B cell (primary cell): ENCODE results near the gene ZBTB6. TPM values are rescaled to one million over a fixed set of nuclear protein-coding genes. Genes with fewer than 3 reads are reported as not detected.
A peak's percentile ranks its signal among the peaks of the same experiment; 100 is the strongest.

Source experiments
- ATAC-seq: fragments of 200-7000 bp; cut with Tn5 transposase; one replicate; pipeline ENCODE4 v1.10.0; 2021; ENCODE audit warnings: low read depth, mild to moderate bottlenecking, moderate number of reproducible peaks, moderate library complexity
- CTCF ChIA-PET: fragments of 350-600 bp; sonication (Branson Sonifier 250); formaldehyde crosslinking; loops from one replicate; lab custom pipeline; 2021; ENCODE audit warnings: antibody characterized with exemption, inconsistent platforms; lab: Charles Lee
- POLR2A ChIA-PET: fragments of 350-600 bp; sonication (Branson Sonifier 250); formaldehyde crosslinking; loops from one replicate; lab custom pipeline; 2021; ENCODE audit warnings: antibody characterized with exemption; lab: Charles Lee
- DNase-seq: peaks from one replicate; pipeline ENCODE4 v3.0.0; 2013
- H2AFZ ChIP-seq: 2 replicates; pipeline ENCODE4 v1.6.1; 2012; ENCODE audit warnings: mild to moderate bottlenecking, low read depth, low read length; ENCODE audit not compliant: insufficient read depth, poor library complexity, severe bottlenecking
- H3K27ac ChIP-seq, 2 donors: 1 replicate in 1 of 2; 2 replicates in 1 of 2; pipeline ENCODE4 v1.5.1; 2012 to 2013; ENCODE audit warnings: low read length in 2 of 2, mild to moderate bottlenecking in 2 of 2, moderate library complexity in 1 of 2
- H3K27me3 ChIP-seq, 4 experiments: fragments of 200-600 bp in 1 of 4; sonication (generic) in 1 of 4; replicated peaks in 1 of 4; 1 replicate in 2 of 4; 2 replicates in 2 of 4; pipeline versions ENCODE4 v1.6.1 to v1.7.0; 2013 to 2016; ENCODE audit warnings: low read length in 3 of 4, mild to moderate bottlenecking in 2 of 4, mixed read lengths in 1 of 4, moderate library complexity in 1 of 4; ENCODE audit not compliant: insufficient read depth in 4 of 4, control insufficient read depth in 3 of 4; ENCODE audit errors: control extremely low read depth in 1 of 4
- H3K36me3 ChIP-seq, 2 experiments: replicated peaks in 1 of 2; 1 replicate in 1 of 2; 2 replicates in 1 of 2; pipeline versions ENCODE4 v1.6.1 to v1.7.1; 2013; ENCODE audit warnings: low read length in 1 of 2; ENCODE audit not compliant: insufficient read depth in 2 of 2, control insufficient read depth in 1 of 2; ENCODE audit errors: control extremely low read depth in 1 of 2, extremely low read depth in 1 of 2
- H3K4me1 ChIP-seq, 2 donors: fragments of 200-600 bp in 1 of 2; sonication (generic) in 1 of 2; 1 replicate in 1 of 2; 2 replicates in 1 of 2; pipeline versions ENCODE4 v1.5.1 to v1.6.1; 2013 to 2017; ENCODE audit warnings: low read length in 2 of 2; ENCODE audit not compliant: control insufficient read depth in 2 of 2, insufficient read depth in 2 of 2
- H3K4me2 ChIP-seq: replicated peaks from 2 replicates; pipeline ENCODE3; 2012; ENCODE audit warnings: mild to moderate bottlenecking, low read depth, low read length; ENCODE audit not compliant: poor library complexity, severe bottlenecking
- H3K4me3 ChIP-seq, 5 experiments: fragments of 200-600 bp in 1 of 5; sonication (generic) in 1 of 5; 1 replicate in 3 of 5; 2 replicates in 2 of 5; pipeline versions ENCODE4 v1.5.1 to v1.7.0; 2011 to 2016; ENCODE audit warnings: low read length in 4 of 5, mild to moderate bottlenecking in 4 of 5, low read depth in 2 of 5, control low read depth in 1 of 5, moderate library complexity in 1 of 5; ENCODE audit not compliant: insufficient read depth in 1 of 5; ENCODE audit errors: control extremely low read depth in 1 of 5, extremely low read depth in 1 of 5
- H3K79me2 ChIP-seq: fragments of 200-600 bp; sonication (generic); one replicate; pipeline ENCODE4 v1.6.0; 2016; ENCODE audit warnings: low read length; ENCODE audit not compliant: control insufficient read depth, insufficient read depth
- H3K9ac ChIP-seq: fragments of 200-600 bp; sonication (generic); 2 replicates; pipeline ENCODE4 v1.6.1; 2017; ENCODE audit warnings: mild to moderate bottlenecking, low read length, moderate library complexity
- H3K9me3 ChIP-seq, 3 donors: one replicate each; pipeline versions ENCODE4 v1.6.1 to v1.7.1; 2013; ENCODE audit warnings: low read length in 2 of 3; ENCODE audit not compliant: control insufficient read depth in 2 of 3, insufficient read depth in 1 of 3; ENCODE audit errors: control extremely low read depth in 1 of 3
- H4K20me1 ChIP-seq: 2 replicates; pipeline ENCODE4 v1.6.0; 2012; ENCODE audit warnings: mild to moderate bottlenecking, low read length; ENCODE audit not compliant: insufficient read depth, control insufficient read depth, poor library complexity, severe bottlenecking
- H3K27ac Mint-ChIP-seq: one replicate; pipeline ENCODE4 v1.8.0; 2021; ENCODE audit warnings: mixed read lengths
- H3K27me3 Mint-ChIP-seq: one replicate; pipeline ENCODE4 v1.8.0; 2021; ENCODE audit warnings: mixed read lengths
- H3K4me1 Mint-ChIP-seq: one replicate; pipeline ENCODE4 v1.8.0; 2021; ENCODE audit warnings: mixed read lengths
- H3K4me3 Mint-ChIP-seq: one replicate; pipeline ENCODE4 v1.8.0; 2021; ENCODE audit warnings: mixed read lengths
- H3K9me3 Mint-ChIP-seq: one replicate; pipeline ENCODE4 v1.8.0; 2022; ENCODE audit warnings: mixed read lengths; ENCODE audit not compliant: insufficient read depth
- EZH2 ChIP-seq: IDR thresholded peaks from 2 replicates; pipeline ENCODE4 v1.6.1; 2012; ENCODE audit warnings: borderline replicate concordance, low read depth, mild to moderate bottlenecking, moderate library complexity, low read length; ENCODE audit not compliant: insufficient read depth, poor library complexity, severe bottlenecking
- WGBS: methylation state at CpG from one replicate; pipeline ENCODE4 v1.1.5; 2013; ENCODE audit warnings: missing lambda C conversion rate; ENCODE audit not compliant: insufficient coverage; 5-methylcytosine and 5-hydroxymethylcytosine counted together
- intact Hi-C: fragments of 100-400 bp; cut with micrococcal nuclease; formaldehyde crosslinking; loops from one replicate; pipeline ENCODE4 v1.10.0; 2022
- polyA plus RNA-seq: library from polyadenylated mRNA; depleted of rRNA; stranded (reverse); fragments of >200 nt; gene quantifications from 2 replicates; pipeline ENCODE4 v1.2.3, GENCODE V29; 2012
- total RNA-seq, 2 donors: library from RNA; stranded (reverse); fragments of 120-200 nt in 1 of 2; gene quantifications; 1 replicate in 1 of 2; 2 replicates in 1 of 2; pipeline versions ENCODE4 v1.2.3 to v1.2.4, GENCODE V29; 2013 to 2022
- TF ChIP-seq, protein P1 (sequence below): fragments of 200-600 bp; IDR thresholded peaks from one replicate; pipeline ENCODE4 v1.8.0; 2022; ENCODE audit warnings: antibody characterized with exemption, mild to moderate bottlenecking

Gene ZBTB6
- total and polyA plus RNA-seq, 2 donors (not counting 1 experiment from before 2014, with no cell fraction given), result 1.3 to 19.9 TPM

DNA sequence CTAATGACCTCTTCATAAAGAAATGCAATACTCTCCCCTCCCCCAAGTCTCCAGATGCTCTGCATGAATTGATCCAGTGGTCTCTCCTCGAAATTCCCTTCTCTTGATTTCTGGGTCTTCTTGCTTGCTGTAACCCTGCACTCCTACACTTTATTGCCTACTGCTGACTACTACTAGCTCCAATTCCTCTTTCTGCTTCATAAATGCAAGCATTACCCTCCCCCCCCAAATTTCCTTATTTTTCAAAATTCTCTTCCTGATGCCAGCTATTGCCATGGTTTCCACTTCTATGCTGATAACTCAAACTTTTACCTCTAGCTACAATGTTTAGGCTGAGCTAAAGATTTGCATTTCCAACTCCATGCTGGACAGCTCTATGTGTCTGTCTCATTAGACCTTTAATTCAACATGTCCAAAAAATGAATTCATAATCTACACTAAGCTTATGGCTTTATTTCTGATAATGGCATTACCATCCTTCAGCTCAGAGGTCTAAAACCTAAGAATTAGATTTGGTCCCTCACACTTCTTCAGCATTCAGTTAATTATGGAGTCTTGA, 16.8 kb upstream of the ZBTB6 start:
- Histone ChIP-seq H4K20me1 (no peaks in the 10 kb centered on the region), H3K4me1 (peaks cover 19 to 24% of the 10 kb centered on the region in 2 donors), H3K79me2 (peaks cover 39% of the 10 kb centered on the region), H3K9ac (no peak overlapping the region), H2AFZ (no peak overlapping the region), H3K27ac (no peak overlapping the region), H3K4me2 (no peak overlapping the region), H3K4me3 (no peak overlapping the region), H3K9me3 (no peaks in the 10 kb centered on the region), H3K36me3 (peaks cover under 1 to 5% of the 10 kb centered on the region in 2 experiments), H3K27me3 (no peaks in the 10 kb centered on the region)
- CTCF ChIA-PET, result interaction anchor here (0.6 to 1.7 kb wide), 4 partner anchors 17 to 158 kb away, joined by 3 to 5 read pairs (median 4); partner anchors contain the start of genes RC3H2 and ZBTB6
- peaks cover 20% of the 10 kb centered on the region for H3K4me1 Mint-ChIP-seq
- POLR2A ChIA-PET, result interaction anchor here (0.7 to 3.1 kb wide), 5 partner anchors 11 to 26 kb away, joined by 3 to 34 read pairs (median 6); partner anchors contain the start of genes RABGAP1, RC3H2 and ZBTB6
- no peak overlapping the region for H3K27ac Mint-ChIP-seq
- ATAC-seq, result no peak
- 82% methylated on average over 1 of the region's 1 CpG for WGBS
- TF ChIP-seq, protein P1, sequence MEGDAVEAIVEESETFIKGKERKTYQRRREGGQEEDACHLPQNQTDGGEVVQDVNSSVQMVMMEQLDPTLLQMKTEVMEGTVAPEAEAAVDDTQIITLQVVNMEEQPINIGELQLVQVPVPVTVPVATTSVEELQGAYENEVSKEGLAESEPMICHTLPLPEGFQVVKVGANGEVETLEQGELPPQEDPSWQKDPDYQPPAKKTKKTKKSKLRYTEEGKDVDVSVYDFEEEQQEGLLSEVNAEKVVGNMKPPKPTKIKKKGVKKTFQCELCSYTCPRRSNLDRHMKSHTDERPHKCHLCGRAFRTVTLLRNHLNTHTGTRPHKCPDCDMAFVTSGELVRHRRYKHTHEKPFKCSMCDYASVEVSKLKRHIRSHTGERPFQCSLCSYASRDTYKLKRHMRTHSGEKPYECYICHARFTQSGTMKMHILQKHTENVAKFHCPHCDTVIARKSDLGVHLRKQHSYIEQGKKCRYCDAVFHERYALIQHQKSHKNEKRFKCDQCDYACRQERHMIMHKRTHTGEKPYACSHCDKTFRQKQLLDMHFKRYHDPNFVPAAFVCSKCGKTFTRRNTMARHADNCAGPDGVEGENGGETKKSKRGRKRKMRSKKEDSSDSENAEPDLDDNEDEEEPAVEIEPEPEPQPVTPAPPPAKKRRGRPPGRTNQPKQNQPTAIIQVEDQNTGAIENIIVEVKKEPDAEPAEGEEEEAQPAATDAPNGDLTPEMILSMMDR, result no peak
- TF ChIP-seq EZH2, result no peak
- no peaks in the 10 kb centered on the region for H3K27me3 Mint-ChIP-seq
- no peaks in the 10 kb centered on the region for H3K9me3 Mint-ChIP-seq
- intact Hi-C loops, result loop anchor here (2.0 kb wide), 1 partner anchor 25 kb away; the partner anchor contains the start of gene RC3H2
- no peak overlapping the region for H3K4me3 Mint-ChIP-seq
- DNase-seq, result no peak

DNA sequence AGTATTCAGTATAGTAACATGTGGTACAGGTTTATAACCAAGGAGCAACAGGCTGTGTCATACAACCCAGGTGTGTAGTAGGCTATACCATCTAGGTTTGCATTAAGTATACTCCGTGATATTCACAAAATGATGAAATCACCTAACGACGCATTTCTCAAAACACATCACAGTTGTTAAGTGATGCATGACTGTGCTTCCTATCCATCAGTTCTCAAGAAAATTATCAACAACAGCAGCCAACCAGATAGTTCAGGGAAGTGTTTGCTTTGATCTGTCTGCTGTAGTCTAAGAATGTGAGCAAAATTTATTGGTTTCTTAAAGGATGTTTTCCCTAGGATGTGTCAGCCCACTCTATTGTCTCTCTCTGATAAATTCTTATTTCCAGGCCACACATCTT, 10.8 kb upstream of the ZBTB6 start:
- CTCF ChIA-PET, result no interaction called here

More for the DNA sequence above, 10.8 kb upstream of the ZBTB6 start:
- peaks cover 11 to 12% of the 10 kb centered on the region in 2 donors for H3K4me1 ChIP-seq
- H3K36me3 ChIP-seq, result peaks cover 5 to 11% of the 10 kb centered on the region in 2 experiments
- peak; percentile 70 for ATAC-seq
- peaks cover 33% of the 10 kb centered on the region for H3K79me2 ChIP-seq
- Mint-ChIP-seq H3K4me3 (peak overlapping the region; percentile 12), H3K4me1 (peaks cover 17% of the 10 kb centered on the region), H3K27ac (peak overlapping the region; percentile 50), H3K9me3 (no peaks in the 10 kb centered on the region), H3K27me3 (no peaks in the 10 kb centered on the region)
- H2AFZ ChIP-seq, result no peak overlapping the region
- peak overlapping the region; percentile 31 for H3K4me2 ChIP-seq
- POLR2A ChIA-PET, result no interaction called here
- H3K27ac ChIP-seq, result peak overlapping the region; percentile 21 to 70
- H3K9me3 ChIP-seq, result no peaks in the 10 kb centered on the region
- peak; percentile 53 for DNase-seq
- no peak overlapping the region for H3K9ac ChIP-seq
- no peak overlapping the region for H3K4me3 ChIP-seq
- no peaks in the 10 kb centered on the region for H4K20me1 ChIP-seq
- TF ChIP-seq, protein P1, result no peak
- TF ChIP-seq EZH2, result no peak
- intact Hi-C loops, result no loop called here
- 26% methylated on average over 3 of the region's 3 CpGs for WGBS
- no peaks in the 10 kb centered on the region for H3K27me3 ChIP-seq
